Fibroblast of lung (primary cell): ENCODE results near the gene CTBP2. TPM values are rescaled to one million over a fixed set of nuclear protein-coding genes. Genes with fewer than 3 reads are reported as not detected.

Experiments
- DNase-seq, 2 donors: peaks; one replicate each; pipeline versions ENCODE4 v3.0.0 to v3.0.0-alpha.2; 2010; ENCODE audit warnings: low read depth in 2 of 2
- H2AFZ ChIP-seq: 2 replicates; pipeline ENCODE4 v1.5.1; 2012; ENCODE audit warnings: low read length, control low read depth, inconsistent platforms
- H3K27ac ChIP-seq: 2 replicates; pipeline ENCODE4 v1.5.1; 2011; ENCODE audit warnings: low read length, control low read depth; ENCODE audit not compliant: insufficient read depth
- H3K27me3 ChIP-seq: 2 replicates; pipeline ENCODE4 v1.5.1; 2011; ENCODE audit warnings: mild to moderate bottlenecking, low read length; ENCODE audit not compliant: control insufficient read depth, insufficient read depth
- H3K36me3 ChIP-seq: 2 replicates; pipeline ENCODE4 v1.5.1; 2011; ENCODE audit warnings: low read length; ENCODE audit not compliant: control insufficient read depth, insufficient read depth
- H3K4me1 ChIP-seq: 2 replicates; pipeline ENCODE4 v1.5.1; 2011; ENCODE audit warnings: low read length; ENCODE audit not compliant: control insufficient read depth, insufficient read depth; ENCODE audit errors: extremely low read depth
- H3K4me2 ChIP-seq: 2 replicates; pipeline ENCODE4 v1.5.1; 2011; ENCODE audit warnings: low read length, control low read depth; ENCODE audit not compliant: insufficient read depth; ENCODE audit errors: extremely low read depth
- H3K4me3 ChIP-seq, 4 experiments: fragments of 200-600 bp in 1 of 4; sonication (generic) in 1 of 4; replicated peaks in 1 of 4; 2 replicates each; pipeline ENCODE4 v1.5.1; 2011 to 2016; ENCODE audit warnings: low read length in 4 of 4, low read depth in 3 of 4, mild to moderate bottlenecking in 3 of 4, control low read depth in 2 of 4, inconsistent platforms in 1 of 4, mixed read lengths in 1 of 4; ENCODE audit not compliant: insufficient read depth in 1 of 4; ENCODE audit errors: control extremely low read depth in 1 of 4
- H3K79me2 ChIP-seq: 2 replicates; pipeline ENCODE4 v1.5.1; 2012; ENCODE audit warnings: mild to moderate bottlenecking, low read length, inconsistent platforms; ENCODE audit not compliant: control insufficient read depth, insufficient read depth
- H3K9ac ChIP-seq: 2 replicates; pipeline ENCODE4 v1.5.1; 2011; ENCODE audit warnings: mild to moderate bottlenecking, low read length, control low read depth; ENCODE audit not compliant: insufficient read depth
- H3K9me3 ChIP-seq: 2 replicates; pipeline ENCODE4 v1.5.1; 2012; ENCODE audit warnings: low read depth, low read length; ENCODE audit not compliant: control insufficient read depth, insufficient read depth
- H4K20me1 ChIP-seq: 2 replicates; pipeline ENCODE4 v1.5.1; 2011; ENCODE audit warnings: low read length; ENCODE audit not compliant: control insufficient read depth, insufficient read depth; ENCODE audit errors: extremely low read depth
- CTCF ChIP-seq, 2 donors: IDR thresholded peaks in 1 of 2; conservative IDR thresholded peaks in 1 of 2; 1 replicate in 1 of 2; 2 replicates in 1 of 2; pipeline ENCODE4 v1.5.1; 2011 to 2012; ENCODE audit warnings: low read length in 2 of 2, control low read depth in 1 of 2, inconsistent platforms in 1 of 2, low read depth in 1 of 2, mild to moderate bottlenecking in 1 of 2
- EZH2 ChIP-seq: IDR thresholded peaks from 2 replicates; pipeline ENCODE4 v1.5.1; 2012; ENCODE audit warnings: low read length, control low read depth, mild to moderate bottlenecking; ENCODE audit errors: missing control alignments
- polyA plus RNA-seq, 2 donors: library from polyadenylated mRNA; depleted of rRNA in 1 of 2; stranded (reverse) in 1 of 2; unstranded in 1 of 2; fragments of >200 nt; gene quantifications; 2 replicates each; pipeline ENCODE4 v1.2.1, GENCODE V29; 2011 to 2012; ENCODE audit warnings: missing spikeins in 1 of 2
- total RNA-seq: library from RNA; depleted of rRNA; stranded (reverse); fragments of >200 nt; gene quantifications from 2 replicates; pipeline ENCODE4 v1.2.1, GENCODE V29; 2014

The CTBP2 gene
- total and polyA plus RNA-seq, 2 donors (not counting 1 experiment from before 2014, with no cell fraction given) = 72.1 to 73.3 TPM

- Histone ChIP-seq H4K20me1 (no peaks in the 10 kb centered on the region), H3K4me2 (peak overlapping the region; percentile 79), H3K27me3 (no peaks in the 10 kb centered on the region)
These were observed 2.1 kb downstream of the CTBP2 start for GRCh38 chr10:125158275-125158600.

GRCh38 chr10:125157505-125157904 is 2.9 kb downstream of the CTBP2 start:
- peaks cover 64% of the 10 kb centered on the region for H3K79me2 ChIP-seq
- H3K4me2 ChIP-seq = peak overlapping the region; percentile 79
- H3K27ac ChIP-seq = peak overlapping the region; percentile 85
- H4K20me1 ChIP-seq = no peaks in the 10 kb centered on the region
- H3K27me3 ChIP-seq = no peaks in the 10 kb centered on the region
- H2AFZ ChIP-seq = no peak overlapping the region
- peaks cover 30% of the 10 kb centered on the region for H3K4me1 ChIP-seq
- H3K36me3 ChIP-seq = no peaks in the 10 kb centered on the region
- peak overlapping the region; percentile 68 to 92 (median 74) for H3K4me3 ChIP-seq
- no peaks in the 10 kb centered on the region for H3K9me3 ChIP-seq
- DNase-seq = peak in 1 of 2 donors; percentile 30
- peak overlapping the region; percentile 45 for H3K9ac ChIP-seq
- no peak for TF ChIP-seq CTCF (conservative IDR thresholded peaks at IDR 0.05 in 1 of 2, IDR thresholded peaks at IDR 0.05 in 1 of 2; ENCODE audit: low read depth in 1 of 2, low read length in 2 of 2)
- TF ChIP-seq EZH2 = no peak

More at GRCh38 chr10:125158275-125158600, 2.1 kb downstream of the CTBP2 start:
- peak overlapping the region; percentile 68 to 92 (median 74) for H3K4me3 ChIP-seq
- no peaks in the 10 kb centered on the region for H3K36me3 ChIP-seq
- peak overlapping the region; percentile 91 for H3K9ac ChIP-seq
- H3K27ac ChIP-seq = peak overlapping the region; percentile 85
- H3K9me3 ChIP-seq = no peaks in the 10 kb centered on the region
- H2AFZ ChIP-seq = no peak overlapping the region
- peaks cover 57% of the 10 kb centered on the region for H3K79me2 ChIP-seq
- H3K4me1 ChIP-seq = peaks cover 25% of the 10 kb centered on the region
- TF ChIP-seq EZH2 (no peak), CTCF (conservative IDR thresholded peaks at IDR 0.05 in 1 of 2, IDR thresholded peaks at IDR 0.05 in 1 of 2; ENCODE audit: low read depth in 1 of 2, low read length in 2 of 2) (no peak)
- no peak for DNase-seq

GRCh38 chr10:125156739-125157480 is 3.5 kb downstream of the CTBP2 start:
- H4K20me1 ChIP-seq = no peaks in the 10 kb centered on the region
- H3K9me3 ChIP-seq = no peaks in the 10 kb centered on the region
- no peak for DNase-seq
- no peak overlapping the region for H2AFZ ChIP-seq
- peak overlapping the region; percentile 79 for H3K4me2 ChIP-seq
- peaks cover 70% of the 10 kb centered on the region for H3K79me2 ChIP-seq
- TF ChIP-seq CTCF (conservative IDR thresholded peaks at IDR 0.05 in 1 of 2, IDR thresholded peaks at IDR 0.05 in 1 of 2; ENCODE audit: low read depth in 1 of 2, low read length in 2 of 2) (no peak), EZH2 (no peak)
- H3K27ac ChIP-seq = peak overlapping the region; percentile 85
- no peak overlapping the region for H3K9ac ChIP-seq
- H3K36me3 ChIP-seq = no peaks in the 10 kb centered on the region
- no peaks in the 10 kb centered on the region for H3K27me3 ChIP-seq
- peaks cover 27% of the 10 kb centered on the region for H3K4me1 ChIP-seq
- peak overlapping the region in 3 of 4 experiments; percentile 73 to 92 (median 74) for H3K4me3 ChIP-seq
